A549 (cell line): Measurements from ENCODE around the gene SLC10A7.

Experiments used
- BHLHE40 ChIP-seq: IDR thresholded peaks from 2 replicates; pipeline ENCODE4 v1.6.1; 2012; ENCODE audit warnings: low read depth, low read length, inconsistent platforms
- EHMT2 ChIP-seq: fragments of 200-600 bp; sonication (generic); IDR thresholded peaks from 2 replicates; pipeline ENCODE4 v1.6.1; 2016; ENCODE audit warnings: antibody characterized with exemption, low read depth, mild to moderate bottlenecking, moderate library complexity
- EP300 ChIP-seq, 2 experiments: fragments of >200 bp; sonication (Bioruptor Twin); formaldehyde crosslinking; IDR thresholded peaks; 2 replicates in 1 of 2; 3 replicates in 1 of 2; pipeline ENCODE4 v1.6.1; 2016 to 2017
- KDM5A ChIP-seq: fragments of 200-600 bp; sonication (generic); IDR thresholded peaks from 2 replicates; pipeline ENCODE4 v1.6.1; 2016; ENCODE audit warnings: antibody characterized with exemption, mild to moderate bottlenecking
- MAZ ChIP-seq: fragments of 150-350 bp; IDR thresholded peaks from 2 replicates; pipeline ENCODE4 v1.6.1; 2014; ENCODE audit warnings: antibody characterized with exemption, low read depth, low read length, borderline replicate concordance
- MYC ChIP-seq: IDR thresholded peaks from 2 replicates; pipeline ENCODE4 v1.6.1; 2012; ENCODE audit warnings: mild to moderate bottlenecking, inconsistent platforms, low read length, improper control_type of control experiment, borderline replicate concordance
- NFE2L2 ChIP-seq: fragments of 150-350 bp; conservative IDR thresholded peaks from 2 replicates; pipeline ENCODE4 v1.6.1; 2014; ENCODE audit warnings: low read length
- POLR2AphosphoS2 ChIP-seq: conservative IDR thresholded peaks from 2 replicates; pipeline ENCODE4 v1.6.1; 2012; ENCODE audit warnings: low read length, improper control_type of control experiment, inconsistent platforms
- RCOR1 ChIP-seq: fragments of 150-350 bp; IDR thresholded peaks from 2 replicates; pipeline ENCODE4 v1.6.1; 2014; ENCODE audit warnings: antibody characterized with exemption, low read length, low read depth
- RNF2 ChIP-seq: fragments of 200-600 bp; sonication (generic); IDR thresholded peaks from 2 replicates; pipeline ENCODE4 v1.6.1; 2016; ENCODE audit warnings: low read depth, mild to moderate bottlenecking, antibody characterized with exemption, moderate library complexity, borderline replicate concordance
- TF ChIP-seq, protein P1 (sequence below): fragments of >200 bp; sonication (Bioruptor Twin); formaldehyde crosslinking; IDR thresholded peaks from 3 replicates; pipeline ENCODE4 v1.5.1; 2016
- TF ChIP-seq, protein P2 (sequence below): fragments of 450-650 bp; IDR thresholded peaks from 2 replicates; pipeline ENCODE4 v1.6.1; 2014; ENCODE audit warnings: antibody characterized with exemption
- TF ChIP-seq, protein P3 (sequence below): IDR thresholded peaks from 2 replicates; pipeline ENCODE4 v1.6.1; 2012; ENCODE audit warnings: low read depth, borderline replicate concordance
- TF ChIP-seq, protein P4 (sequence below): fragments of 250-450 bp; sonication (Bioruptor Pico); IDR thresholded peaks from 2 replicates; pipeline ENCODE4 v1.5.0; 2021; ENCODE audit warnings: mild to moderate bottlenecking, moderate library complexity, borderline replicate concordance

DNA sequence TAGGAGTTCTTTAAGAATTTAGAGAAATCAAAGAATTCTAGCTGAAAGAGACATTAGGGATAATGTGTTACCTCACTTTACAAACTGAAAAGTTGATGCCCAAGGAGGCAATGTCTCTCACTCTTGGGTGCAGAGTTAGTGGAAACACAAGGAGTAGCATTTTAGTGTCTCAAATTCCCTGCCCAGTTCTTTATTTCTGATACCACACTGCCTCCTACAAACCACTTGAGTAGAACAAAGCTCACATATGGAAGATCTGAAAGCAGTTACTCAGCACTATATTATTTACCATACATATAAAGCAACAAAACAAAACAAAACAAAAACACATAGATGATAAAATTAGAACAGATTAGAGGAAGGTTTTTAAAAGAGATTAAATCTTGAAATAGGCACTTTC, 183.2 kb downstream of the SLC10A7 start:
- TF ChIP-seq RNF2 (no peak), MAZ (no peak), BHLHE40 (no peak), KDM5A (no peak), RCOR1 (no peak), POLR2AphosphoS2 (no peak), NFE2L2 (no peak), EP300 (IDR thresholded peaks at IDR 0.05) (no peak), MYC (no peak), EHMT2 (no peak)
- TF ChIP-seq, protein P1, sequence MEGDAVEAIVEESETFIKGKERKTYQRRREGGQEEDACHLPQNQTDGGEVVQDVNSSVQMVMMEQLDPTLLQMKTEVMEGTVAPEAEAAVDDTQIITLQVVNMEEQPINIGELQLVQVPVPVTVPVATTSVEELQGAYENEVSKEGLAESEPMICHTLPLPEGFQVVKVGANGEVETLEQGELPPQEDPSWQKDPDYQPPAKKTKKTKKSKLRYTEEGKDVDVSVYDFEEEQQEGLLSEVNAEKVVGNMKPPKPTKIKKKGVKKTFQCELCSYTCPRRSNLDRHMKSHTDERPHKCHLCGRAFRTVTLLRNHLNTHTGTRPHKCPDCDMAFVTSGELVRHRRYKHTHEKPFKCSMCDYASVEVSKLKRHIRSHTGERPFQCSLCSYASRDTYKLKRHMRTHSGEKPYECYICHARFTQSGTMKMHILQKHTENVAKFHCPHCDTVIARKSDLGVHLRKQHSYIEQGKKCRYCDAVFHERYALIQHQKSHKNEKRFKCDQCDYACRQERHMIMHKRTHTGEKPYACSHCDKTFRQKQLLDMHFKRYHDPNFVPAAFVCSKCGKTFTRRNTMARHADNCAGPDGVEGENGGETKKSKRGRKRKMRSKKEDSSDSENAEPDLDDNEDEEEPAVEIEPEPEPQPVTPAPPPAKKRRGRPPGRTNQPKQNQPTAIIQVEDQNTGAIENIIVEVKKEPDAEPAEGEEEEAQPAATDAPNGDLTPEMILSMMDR: no peak
- TF ChIP-seq, protein P2, sequence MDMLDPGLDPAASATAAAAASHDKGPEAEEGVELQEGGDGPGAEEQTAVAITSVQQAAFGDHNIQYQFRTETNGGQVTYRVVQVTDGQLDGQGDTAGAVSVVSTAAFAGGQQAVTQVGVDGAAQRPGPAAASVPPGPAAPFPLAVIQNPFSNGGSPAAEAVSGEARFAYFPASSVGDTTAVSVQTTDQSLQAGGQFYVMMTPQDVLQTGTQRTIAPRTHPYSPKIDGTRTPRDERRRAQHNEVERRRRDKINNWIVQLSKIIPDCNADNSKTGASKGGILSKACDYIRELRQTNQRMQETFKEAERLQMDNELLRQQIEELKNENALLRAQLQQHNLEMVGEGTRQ: no peak
- TF ChIP-seq, protein P3, sequence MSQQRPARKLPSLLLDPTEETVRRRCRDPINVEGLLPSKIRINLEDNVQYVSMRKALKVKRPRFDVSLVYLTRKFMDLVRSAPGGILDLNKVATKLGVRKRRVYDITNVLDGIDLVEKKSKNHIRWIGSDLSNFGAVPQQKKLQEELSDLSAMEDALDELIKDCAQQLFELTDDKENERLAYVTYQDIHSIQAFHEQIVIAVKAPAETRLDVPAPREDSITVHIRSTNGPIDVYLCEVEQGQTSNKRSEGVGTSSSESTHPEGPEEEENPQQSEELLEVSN: no peak
- TF ChIP-seq, protein P4, sequence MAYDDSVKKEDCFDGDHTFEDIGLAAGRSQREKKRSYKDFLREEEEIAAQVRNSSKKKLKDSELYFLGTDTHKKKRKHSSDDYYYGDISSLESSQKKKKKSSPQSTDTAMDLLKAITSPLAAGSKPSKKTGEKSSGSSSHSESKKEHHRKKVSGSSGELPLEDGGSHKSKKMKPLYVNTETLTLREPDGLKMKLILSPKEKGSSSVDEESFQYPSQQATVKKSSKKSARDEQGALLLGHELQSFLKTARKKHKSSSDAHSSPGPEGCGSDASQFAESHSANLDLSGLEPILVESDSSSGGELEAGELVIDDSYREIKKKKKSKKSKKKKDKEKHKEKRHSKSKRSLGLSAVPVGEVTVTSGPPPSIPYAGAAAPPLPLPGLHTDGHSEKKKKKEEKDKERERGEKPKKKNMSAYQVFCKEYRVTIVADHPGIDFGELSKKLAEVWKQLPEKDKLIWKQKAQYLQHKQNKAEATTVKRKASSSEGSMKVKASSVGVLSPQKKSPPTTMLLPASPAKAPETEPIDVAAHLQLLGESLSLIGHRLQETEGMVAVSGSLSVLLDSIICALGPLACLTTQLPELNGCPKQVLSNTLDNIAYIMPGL (CRISPR knock-in tag): no peak
